Fibroblast of peridontal ligament (primary cell): Measurements from ENCODE around the gene LAPTM4A.
"Not testable (repeated sequence)": the region's sequence is repeated elsewhere in the genome, so short reads cannot be mapped to it uniquely, and the experiment has no call there.

ENCODE experiments used
- DNase-seq: peaks from one replicate; pipeline ENCODE4 v3.0.0-alpha.2; 2010; ENCODE audit errors: extremely low read depth

Gene LAPTM4A

DNA sequence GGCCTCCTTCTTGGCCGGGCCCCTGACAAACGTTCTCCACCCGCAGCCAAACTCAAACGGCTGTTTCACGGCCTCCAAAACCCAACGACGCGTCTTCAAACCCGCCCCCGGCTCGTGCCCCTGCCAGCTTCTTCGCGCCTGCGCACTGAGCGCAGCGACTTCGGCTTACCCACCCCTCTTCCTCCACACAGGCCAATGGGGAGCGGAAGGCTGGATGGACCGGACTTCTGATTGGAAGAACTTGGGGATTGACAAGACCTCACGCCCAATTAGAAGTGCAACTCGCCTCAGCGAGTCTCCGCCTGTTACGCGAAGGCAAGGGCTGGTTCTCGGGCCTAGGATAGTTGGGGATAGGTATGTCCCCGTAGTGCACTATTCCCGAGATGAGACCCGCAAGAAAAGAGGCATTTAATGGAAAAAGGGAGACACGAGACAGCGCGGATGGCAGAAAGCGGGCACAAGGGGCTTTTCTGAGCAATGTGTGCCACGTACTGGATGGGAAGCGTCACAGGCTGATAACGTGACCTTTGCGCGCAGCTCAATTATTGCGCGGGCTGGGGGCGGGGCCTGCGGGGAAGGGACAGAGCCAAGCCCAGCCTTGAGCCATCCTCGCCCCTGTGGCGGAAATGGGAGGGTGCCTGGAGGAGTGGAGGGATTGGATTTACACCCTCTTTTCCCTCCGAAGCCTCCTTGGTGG, at the start of gene LAPTM4A:
Gene LAPTM4A (minus strand): TSS at position 97 of the 697 bp plus-strand sequence. CDS start 108 bp downstream, outside the sequence.
- peak; percentile 100 for DNase-seq

- no peak for DNase-seq
Measured at GRCh38 chr2:20100711-20101110, 49.3 kb upstream of the LAPTM4A start.

DNA sequence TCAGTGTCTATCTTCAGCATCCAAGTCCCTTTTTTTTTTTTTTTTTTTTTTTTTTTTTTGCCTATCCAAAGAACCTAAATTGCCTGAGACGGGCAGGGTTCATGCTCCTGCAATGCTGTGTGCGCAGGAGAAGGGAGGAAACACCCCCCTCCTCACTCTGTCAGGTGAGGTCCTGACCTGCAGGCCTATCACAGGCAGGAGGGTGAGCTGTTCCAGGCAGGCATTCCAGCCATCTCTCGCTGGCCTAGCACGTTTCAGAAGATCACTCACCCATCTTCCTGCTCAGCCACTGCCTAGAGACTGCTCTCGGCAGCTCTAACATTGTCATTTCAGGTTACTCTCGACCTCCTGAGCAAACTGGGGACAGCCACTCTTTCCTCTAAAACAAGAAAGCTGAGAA, 48.4 kb upstream of the LAPTM4A start:
- no peak for DNase-seq

DNA sequence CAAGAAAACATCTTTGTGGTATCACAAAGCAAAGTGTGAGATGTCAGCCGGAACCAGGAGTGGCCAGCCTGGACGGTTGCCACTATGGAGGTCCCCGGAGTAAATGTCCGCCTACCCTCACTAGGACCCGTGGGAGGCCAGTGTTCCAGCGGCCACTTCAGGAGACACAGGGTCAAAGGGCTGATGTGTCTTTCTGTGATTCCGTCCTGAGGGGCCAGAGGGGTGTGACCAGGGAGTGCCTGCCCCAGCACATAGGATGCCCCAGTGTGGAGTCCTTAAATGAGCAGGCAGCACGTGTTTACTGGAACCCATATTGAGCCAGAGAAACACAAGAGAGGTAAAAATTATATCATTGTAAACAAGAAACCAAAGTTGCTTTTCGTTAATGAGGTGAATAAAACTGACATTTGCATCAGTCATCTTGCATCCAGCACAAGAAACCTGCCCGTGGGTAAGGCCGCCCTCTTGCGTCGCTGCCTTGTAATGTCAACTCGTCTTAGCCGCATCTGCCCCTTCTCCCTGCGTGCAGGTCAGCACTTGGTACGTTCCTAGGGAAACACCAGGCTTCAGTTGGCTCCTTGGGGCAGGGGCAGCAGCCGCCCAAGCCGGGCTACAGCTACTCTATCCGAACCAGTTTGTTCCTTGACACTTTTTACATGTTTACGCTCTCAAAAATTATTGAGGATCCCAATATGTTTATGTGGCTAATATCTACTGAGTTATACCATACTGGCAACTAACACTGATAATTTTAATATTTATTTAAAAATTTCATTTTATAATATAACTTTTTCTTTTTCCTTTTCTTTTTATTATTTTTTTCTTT, 46.7 kb upstream of the LAPTM4A start:
- peak; percentile 89 for DNase-seq

DNA sequence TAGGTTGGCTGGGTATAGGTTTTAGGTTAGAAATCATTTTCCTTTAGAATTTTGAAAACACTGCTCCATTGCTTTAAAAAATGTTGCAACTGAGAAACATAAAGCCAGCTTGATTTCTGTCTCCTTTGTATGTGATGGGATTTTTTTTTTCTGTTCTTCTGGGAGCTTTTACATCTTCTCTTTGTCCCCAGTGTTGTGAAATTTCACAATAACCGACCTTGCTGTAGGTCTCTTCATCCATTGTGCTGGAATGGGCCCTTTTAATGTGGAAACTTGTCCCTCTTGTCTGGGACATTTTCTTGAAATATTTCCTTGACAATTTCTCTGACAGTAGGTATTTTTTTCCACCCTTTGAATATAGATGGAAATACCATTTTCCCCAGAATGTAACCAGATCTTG, 44.0 kb upstream of the LAPTM4A start:
- no peak for DNase-seq

DNA sequence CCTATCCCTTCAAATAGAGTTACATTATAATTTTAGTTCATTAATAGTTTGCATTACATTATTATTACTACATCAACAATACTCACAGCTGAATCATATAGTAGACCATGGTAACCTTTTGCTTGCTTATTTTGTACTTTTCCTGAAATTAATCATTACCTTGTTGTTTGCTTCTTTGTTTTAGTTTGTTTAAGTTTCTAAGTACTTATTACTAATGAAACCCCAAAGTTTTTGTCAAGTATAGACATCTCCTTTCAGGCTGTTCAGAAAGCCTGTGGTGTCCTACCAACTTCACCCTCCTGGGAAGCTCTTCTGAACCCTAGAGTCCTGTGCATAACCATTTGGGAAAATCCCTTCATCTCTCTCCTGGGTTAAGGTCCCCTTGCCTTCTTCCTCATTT, 43.5 kb upstream of the LAPTM4A start:
- DNase-seq, result no peak

GRCh38 chr2:20094142-20094755, 42.8 kb upstream of the LAPTM4A start:
- no peak for DNase-seq

DNA sequence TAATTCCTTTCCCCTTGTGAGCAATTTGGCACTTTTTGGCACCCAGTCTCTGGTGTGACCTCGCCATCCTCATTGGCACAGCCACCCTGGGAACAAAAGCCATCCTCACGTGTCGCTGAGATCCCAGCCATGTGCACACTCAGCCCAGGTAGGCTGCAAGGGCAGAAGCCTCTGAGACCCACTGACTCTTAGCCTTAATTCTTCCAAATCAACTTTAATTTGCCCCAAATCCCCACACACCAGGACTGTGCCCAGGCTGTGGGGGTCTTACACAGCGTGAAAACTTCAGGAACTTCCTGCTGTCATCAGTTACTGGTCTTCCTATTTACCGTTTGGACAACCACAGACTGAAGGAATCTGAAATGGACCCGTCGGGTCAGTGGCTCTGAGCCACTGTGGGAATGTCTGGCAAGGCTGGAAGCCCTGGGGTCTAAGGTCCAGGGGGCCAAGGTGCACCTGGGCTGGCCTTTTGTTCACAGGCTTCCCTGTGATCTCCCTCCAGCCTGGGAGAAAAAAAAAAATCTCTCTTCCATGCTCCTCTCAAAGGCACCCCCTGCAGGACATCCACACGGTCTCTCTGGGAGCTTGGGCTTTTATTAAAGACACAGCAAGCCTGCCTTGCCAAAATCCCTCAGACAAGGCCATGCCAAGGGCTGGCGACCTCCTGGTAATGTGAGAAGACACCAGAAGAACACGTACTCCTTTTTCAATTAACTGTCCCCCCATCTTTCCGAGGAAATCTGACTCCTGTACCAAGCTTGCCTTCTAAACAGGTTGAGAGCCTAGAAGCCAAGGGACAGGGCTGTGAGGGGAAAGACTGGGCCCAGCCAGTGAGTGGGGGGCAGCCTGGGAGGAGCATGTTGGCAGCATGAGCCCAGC, 42.1 kb upstream of the LAPTM4A start:
- DNase-seq, result peak; percentile 87

GRCh38 chr2:20092901-20093235, 41.4 kb upstream of the LAPTM4A start:
- no peak for DNase-seq

- DNase-seq, result no peak
Measured at GRCh38 chr2:20092226-20092900, 40.9 kb upstream of the LAPTM4A start.

- peak; percentile 98 for DNase-seq
Measured at GRCh38 chr2:20091305-20091991, 40.0 kb upstream of the LAPTM4A start.

GRCh38 chr2:20089715-20090464, 38.5 kb upstream of the LAPTM4A start:
- no peak for DNase-seq

DNA sequence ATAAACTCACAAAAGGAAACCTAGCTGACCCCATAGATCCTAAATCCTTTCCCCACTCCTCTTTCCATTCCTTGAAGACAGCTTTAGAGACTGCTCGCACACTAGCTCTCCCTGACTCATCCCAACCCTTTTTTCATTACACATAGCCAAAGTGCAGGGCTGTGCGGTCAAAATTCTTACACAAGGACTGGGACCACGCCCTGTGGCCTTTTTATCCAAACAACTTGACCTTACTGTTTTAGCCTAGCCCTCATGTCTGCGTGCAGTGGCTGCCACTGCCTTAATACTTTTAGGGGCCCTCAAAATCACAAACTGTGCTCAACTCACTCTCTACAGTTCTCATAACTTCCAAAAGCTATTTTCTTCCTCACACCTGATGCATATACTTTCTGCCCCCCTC, 34.5 kb upstream of the LAPTM4A start:
- DNase-seq, result peak; percentile 87

DNA sequence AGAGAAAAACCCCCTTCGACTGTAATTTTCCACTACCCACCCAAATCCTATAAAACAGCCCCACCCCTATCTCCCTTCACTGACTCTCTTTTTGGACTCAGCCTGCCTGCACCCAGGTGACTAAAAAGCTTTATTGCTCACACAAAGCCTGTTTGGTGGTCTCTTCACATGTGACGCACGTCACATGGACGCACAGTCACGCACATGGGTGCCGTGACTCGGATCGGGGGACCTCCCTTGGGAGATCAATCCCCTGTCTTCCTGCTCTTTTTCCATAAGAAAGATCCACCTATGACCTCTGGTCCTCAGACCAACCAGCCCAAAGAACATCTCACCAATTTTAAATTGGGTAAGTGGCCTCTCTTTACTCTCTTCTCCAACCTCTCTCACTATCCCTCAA, 31.4 kb upstream of the LAPTM4A start:
- DNase-seq, result not testable (repeated sequence)

- DNase-seq, result no peak
Measured at GRCh38 chr2:20081841-20082240, 30.4 kb upstream of the LAPTM4A start.

DNA sequence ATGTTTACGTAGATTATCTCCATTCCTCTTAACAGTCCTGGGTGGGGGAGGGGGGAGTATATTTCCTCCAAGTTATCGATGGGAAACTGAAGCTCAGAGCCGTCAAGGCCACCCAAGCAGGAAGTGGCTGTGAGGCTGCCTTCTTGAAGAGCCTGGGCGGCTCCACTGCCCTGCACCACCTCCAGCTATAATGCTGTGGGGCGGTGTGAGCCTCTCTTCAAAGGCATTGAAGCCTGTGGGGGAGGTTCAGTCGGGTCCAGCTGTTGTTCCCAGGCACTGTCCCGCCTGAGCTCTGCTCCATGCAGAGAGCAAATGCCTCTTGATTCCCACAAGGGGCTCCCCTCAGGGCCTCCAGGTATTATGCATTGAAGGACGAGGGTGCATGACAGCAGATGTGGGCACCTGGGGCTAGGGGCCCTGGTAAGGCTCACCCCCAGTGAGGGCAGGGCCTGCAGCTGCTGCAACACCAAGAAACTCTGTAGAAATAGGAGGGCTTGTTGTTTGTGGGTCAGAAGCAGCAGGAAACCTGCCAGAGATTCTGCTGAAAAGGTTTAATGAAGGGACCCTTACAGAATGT, 29.5 kb upstream of the LAPTM4A start:
- no peak for DNase-seq

GRCh38 chr2:20080428-20080827, 29.0 kb upstream of the LAPTM4A start:
- DNase-seq, result no peak

GRCh38 chr2:20079546-20080115, 28.2 kb upstream of the LAPTM4A start:
- no peak for DNase-seq

DNA sequence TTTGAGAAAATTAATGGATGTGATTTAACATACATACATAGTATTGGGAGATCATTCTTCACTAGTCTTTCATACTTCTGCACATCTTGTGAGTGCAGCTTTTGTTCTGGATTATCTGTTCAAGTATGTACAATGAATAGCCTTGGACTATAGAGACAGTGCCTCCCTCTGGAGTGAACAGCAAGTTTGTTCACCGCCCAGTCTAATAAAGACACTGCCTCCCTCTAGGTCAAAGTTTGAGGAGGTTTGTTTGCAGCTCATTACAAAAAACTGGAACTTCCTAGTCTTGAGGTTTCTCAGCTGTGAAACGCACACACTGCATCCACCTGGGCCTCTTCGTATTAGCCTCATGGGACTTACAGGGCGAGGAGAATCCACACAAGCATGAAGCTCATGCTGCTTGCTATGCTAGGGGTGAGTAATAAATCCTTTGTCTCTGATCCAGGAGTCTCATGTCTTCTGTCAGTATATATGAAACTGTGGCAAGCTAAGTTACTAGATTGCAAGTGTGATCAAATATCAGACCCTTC, 26.0 kb upstream of the LAPTM4A start:
- DNase-seq, result no peak
